ENCODE data around the gene DPF1.

The DPF1 gene

GRCh38 chr19:38195237-38195636, 28.8 kb downstream of the DPF1 start:
- no peak for DNase-seq

GRCh38 chr19:38194061-38194701, 29.8 kb downstream of the DPF1 start:
- DNase-seq, result no peak

DNA sequence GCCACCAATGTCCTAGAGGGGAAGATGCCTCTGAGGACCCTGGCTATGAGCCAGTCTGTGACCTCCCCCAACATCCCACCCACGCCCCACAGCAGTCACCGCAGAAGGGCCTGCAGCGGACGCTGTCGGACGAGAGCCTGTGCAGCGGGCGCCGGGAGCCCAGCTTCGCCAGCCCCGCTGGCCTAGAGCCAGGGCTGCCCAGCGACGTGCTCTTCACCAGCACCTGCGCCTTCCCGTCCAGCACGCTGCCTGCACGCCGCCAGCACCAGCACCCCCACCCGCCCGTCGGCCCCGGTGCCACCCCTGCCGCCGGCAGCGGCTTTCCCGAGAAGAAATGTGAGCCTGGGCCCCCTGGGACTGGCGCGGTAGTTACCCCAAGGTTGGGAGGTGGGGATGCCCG, 30.6 kb downstream of the DPF1 start:
- DNase-seq, result no peak

DNA sequence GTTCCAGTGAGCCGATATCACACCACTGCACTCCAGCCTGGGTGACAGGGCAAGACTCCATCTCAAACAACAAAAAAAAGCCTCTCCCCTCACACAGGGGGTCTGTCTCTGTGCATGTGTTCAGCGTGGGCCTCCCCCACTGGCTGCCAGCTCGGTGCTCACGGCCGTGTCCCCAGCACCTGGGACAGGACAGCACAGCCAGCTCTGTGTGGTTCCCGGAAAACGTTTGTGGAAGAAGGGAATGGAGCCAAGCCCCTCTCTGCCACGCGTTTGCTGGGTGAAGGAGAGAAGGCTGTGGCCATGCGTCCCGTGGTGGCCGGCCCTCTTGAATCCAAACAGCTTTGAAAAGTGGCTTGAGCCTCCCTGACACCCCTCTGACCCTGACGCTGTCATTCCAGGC, 32.3 kb downstream of the DPF1 start:
- no peak for DNase-seq

GRCh38 chr19:38190793-38191192, 33.2 kb downstream of the DPF1 start:
- no peak for DNase-seq

DNA sequence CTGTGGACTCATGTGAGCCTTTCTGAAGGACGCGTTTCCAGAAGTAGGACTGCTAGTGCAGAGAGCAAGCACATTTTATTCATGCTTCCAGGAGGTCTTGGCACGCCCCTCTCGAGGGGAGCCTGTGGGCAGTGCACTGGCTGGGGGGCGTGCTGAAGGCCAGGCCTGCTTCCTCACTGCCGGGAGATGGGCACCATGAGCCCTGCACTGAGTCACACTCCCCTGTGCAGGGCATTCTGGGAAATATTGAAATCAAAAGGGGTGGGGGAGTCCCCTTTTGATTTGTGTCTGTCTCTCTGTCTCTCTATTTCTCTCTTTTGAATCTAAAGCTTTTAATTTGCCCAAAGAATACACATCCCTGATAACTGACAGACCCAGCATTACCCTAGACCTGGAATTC, 34.0 kb downstream of the DPF1 start:
- no peak for DNase-seq

GRCh38 chr19:38185562-38185961, 38.5 kb downstream of the DPF1 start:
- DNase-seq, result no peak

DNA sequence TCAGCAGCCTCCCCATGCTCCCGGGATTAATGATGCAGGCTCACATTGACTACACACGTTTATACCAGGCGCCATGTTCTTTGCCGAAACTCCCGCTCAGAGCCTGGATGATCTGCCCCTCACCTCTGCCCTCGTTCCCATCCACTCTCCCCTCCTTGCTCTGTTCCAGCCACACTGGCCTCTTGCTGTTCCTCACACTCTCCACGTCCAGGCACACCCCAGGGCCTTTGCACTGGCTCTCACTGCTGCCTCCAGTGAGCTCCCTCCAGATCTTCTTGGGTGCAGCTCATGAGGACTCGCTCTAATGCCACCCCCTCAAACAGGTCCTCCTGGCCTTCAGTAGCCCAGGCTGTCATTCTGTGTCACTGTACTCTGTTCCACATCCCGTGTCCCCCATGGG, 39.2 kb downstream of the DPF1 start:
- DNase-seq, result no peak

GRCh38 chr19:38183251-38183897, 40.6 kb downstream of the DPF1 start:
- no peak for DNase-seq

DNA sequence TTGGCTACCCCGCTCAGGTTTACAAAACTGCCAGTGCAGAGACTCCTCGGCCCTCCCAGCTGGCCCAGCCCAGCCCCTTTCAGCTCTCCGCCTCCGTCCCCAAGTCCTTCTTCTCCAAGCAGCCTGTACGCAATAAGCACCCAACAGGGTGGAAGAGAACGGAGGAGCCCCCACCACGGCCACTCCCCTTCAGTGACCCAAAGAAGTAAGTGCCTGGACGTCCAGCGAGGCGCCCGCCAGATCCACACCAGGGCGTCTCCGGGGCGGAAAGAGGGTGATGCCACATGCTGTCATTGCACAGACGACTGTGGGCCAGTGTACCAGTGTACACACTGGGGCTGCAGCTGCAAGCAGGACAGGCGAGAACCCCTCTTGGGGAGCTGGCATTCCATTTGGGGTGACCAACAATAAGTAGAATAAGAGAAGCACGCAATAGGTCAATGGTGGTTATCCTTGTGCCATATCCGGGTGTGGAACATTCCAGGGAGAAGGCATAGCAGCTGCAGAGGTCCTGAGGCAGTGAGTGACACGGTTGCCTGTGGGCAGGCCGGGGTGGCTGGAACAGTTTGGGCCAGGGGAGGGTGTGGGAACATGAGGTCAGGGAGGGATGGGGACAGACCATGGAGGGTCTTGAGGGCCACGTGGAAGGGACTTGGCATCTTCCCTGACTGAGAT, 41.3 kb downstream of the DPF1 start:
- DNase-seq, result no peak

- DNase-seq, result no peak
Measured at GRCh38 chr19:38180071-38180470, 44.0 kb downstream of the DPF1 start.

DNA sequence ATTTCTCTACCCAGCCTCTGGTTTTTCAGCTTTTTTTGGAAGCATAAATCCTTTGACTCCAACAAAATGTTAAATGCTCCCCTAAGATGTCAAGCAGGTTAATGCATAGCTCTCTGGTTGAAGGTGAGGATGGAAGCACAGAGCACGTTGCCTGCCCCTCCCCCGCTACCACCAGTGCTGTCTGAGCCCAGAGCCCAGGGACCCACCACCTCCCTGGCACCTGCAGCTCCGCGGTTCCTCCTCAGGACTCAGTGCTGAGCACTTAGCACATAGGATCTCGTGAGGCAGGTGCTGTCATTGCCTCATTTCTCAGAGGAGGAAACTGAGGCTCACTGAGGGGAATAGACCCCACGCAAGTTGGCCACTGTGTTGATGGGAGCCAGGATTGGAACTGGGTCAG, 48.6 kb downstream of the DPF1 start:
- DNase-seq, result no peak

GRCh38 chr19:38173291-38174041, 50.6 kb downstream of the DPF1 start:
- peak; percentile 89 for DNase-seq

DNA sequence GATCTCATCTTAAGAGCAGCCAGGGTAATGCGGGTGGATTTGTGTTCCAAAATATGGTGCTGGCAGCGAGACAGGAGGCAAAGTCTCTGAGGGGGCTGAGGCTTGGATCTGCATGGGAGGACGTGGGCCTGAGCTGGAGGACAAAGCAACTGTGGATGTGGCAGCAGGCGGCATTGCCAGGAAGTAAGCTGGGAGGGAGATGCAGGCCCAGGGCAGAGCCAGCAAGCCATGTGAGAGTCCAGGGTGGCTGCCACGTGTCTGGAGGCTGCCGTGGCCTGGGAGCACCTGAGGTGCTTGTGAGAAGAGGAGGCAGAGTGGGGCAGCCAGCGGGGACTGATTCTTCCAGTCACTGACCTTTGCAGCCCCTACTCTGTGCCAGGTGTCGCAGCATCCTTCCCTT, 52.0 kb downstream of the DPF1 start:
- no peak for DNase-seq

GRCh38 chr19:38170334-38170733, 53.7 kb downstream of the DPF1 start:
- no peak for DNase-seq

DNA sequence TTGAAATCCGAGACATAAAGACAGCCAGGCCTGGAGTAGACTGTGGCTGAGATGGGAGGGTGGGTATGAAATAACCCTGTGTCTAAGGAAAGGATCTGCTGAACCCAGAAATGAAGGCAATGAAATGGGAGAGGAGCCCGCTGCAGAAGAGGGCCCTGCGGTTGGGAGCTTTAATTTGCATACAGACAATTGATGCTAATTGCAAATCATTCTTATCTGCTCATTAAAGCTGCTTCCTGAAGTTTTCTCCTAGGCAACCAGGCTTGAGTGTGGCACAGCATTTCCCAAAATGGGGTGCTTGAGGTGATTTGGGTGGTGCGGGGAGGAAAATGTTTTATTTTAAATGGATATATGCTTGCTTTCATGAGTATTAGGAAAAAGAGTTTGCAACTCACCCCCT, 55.4 kb downstream of the DPF1 start:
- DNase-seq, result no peak

GRCh38 chr19:38165335-38165734, 58.7 kb downstream of the DPF1 start:
- no peak for DNase-seq

GRCh38 chr19:38164526-38164925, 59.5 kb downstream of the DPF1 start:
- no peak for DNase-seq

- no peak for DNase-seq
Measured at GRCh38 chr19:38163419-38164290, 60.4 kb downstream of the DPF1 start.

- DNase-seq, result no peak
Measured at GRCh38 chr19:38162632-38163031, 61.4 kb downstream of the DPF1 start.

- DNase-seq, result no peak
Measured at GRCh38 chr19:38162094-38162493, 61.9 kb downstream of the DPF1 start.

Data from T1000 (cell line).